HG03135 (cell line): ENCODE measurements around the gene SSU72.
"Not testable (repeated sequence)": the region's sequence is repeated elsewhere in the genome, so short reads cannot be mapped to it uniquely, and the experiment has no call there.

Experiments used
- ATAC-seq: cut with Tn5 transposase; IDR thresholded peaks from one replicate; pipeline ENCODE4 v1.9.1; 2021; ENCODE audit warnings: mild to moderate bottlenecking, moderate library complexity; ENCODE audit not compliant: unreplicated experiment

SSU72 gene

GRCh38 chr1:1596493-1597274, 22.0 kb upstream of the SSU72 start:
- no peak for ATAC-seq

DNA sequence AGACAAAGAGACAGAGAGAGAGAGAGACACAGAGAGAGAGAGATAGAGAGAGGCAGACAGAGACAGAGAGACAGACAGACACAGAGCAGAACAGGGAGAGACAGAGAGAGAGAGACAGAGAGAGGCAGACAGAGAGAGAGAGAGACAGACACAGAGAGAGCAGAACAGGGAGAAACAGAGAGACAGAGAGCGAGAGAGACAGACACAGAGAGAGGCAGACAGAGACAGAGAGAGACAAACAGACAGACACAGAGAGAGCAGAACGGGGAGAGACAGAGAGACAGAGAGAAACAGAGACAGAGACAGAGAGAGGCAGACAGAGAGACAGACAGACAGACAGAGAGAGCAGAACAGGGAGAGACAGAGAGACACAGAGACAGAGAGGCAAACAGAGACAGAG, 20.7 kb upstream of the SSU72 start:
- not testable (repeated sequence) for ATAC-seq

DNA sequence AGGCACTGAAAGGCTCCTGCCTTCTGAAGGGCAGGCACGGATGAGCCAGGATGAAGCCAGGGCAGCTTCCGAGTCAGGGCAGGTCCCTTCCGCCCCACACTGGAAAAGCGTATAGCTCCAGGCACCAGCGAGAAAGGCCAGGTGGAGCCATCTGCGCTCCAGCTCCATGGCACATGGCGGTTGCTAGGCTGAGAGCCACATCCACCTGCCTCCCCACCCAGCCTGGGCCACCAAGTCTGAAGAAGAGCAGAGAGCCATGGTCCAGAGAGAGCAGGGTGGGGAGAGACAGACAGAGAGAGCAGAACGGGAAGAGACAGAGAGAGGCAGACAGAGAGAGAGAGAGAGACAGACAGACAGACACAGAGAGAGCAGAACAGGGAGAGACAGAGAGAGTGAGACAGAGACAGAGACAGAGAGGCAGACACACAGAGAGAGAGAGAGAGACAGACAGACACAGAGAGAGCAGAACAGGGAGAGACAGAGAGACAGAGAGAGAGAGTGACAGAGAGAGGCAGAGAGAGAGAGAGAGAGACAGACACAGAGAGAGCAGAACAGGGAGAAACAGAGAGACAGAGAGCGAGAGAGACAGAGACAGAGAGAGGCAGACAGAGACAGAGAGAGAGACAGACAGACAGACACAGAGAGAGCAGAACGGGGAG, 20.1 kb upstream of the SSU72 start:
- no peak for ATAC-seq

DNA sequence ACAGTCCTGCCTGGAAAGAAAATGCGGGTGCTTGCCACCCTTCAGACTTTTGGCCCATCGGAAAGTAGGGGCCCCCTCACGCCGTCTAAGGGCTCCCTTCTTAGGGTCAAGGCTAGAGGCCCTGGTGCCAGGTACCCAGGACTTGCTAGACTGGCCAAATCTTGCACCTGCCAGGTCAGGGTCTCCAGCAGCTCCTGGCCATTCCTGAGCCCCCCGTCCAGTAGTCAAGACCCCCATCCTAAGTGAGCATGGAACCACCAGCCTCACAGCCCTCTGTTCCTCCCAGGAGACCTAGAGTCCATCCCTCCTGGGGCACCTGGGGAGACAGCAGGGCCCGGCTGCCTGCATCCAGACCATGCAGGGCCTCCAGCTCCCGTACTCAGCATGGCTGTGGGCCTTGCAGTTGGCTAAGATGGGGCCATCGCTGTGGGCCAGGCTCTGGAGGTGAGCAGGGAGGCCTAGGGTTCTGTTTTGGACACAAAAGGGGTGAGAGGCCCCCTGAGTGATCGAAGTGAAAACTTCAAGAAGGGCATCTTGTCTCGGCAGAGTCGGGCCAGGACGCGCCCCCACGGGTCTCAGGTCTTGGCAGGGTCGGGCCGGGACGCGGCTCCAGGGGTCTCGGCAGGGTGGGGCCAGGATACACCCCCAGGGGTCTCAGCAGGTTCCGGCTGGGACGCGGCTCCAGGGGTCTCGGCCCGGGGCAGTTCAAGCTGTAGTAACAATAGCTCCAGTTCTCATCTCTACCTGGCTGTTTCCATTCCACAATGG, 19.4 kb upstream of the SSU72 start:
- no peak for ATAC-seq

DNA sequence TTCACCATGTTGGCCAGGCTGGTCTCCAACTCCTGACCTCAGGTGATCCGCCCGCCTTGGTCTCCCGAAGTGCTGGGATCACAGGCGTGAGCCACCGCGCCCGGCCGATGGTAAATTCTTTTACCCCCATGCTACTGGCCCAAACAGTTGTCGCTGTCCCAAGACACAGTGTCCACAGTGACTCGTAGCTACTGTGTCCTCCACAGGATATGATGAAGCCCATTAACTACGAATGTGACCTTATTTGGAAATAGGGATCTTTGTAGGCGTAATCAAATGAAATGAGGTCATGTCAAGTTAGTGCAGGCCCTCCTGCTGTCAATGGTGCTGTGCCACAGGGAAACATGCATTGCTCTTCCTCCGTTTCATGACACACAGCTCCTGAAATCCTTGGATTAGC, 16.8 kb upstream of the SSU72 start:
- no peak for ATAC-seq

- no peak for ATAC-seq
These were observed 8.8 kb upstream of the SSU72 start for GRCh38 chr1:1583347-1584010.

DNA sequence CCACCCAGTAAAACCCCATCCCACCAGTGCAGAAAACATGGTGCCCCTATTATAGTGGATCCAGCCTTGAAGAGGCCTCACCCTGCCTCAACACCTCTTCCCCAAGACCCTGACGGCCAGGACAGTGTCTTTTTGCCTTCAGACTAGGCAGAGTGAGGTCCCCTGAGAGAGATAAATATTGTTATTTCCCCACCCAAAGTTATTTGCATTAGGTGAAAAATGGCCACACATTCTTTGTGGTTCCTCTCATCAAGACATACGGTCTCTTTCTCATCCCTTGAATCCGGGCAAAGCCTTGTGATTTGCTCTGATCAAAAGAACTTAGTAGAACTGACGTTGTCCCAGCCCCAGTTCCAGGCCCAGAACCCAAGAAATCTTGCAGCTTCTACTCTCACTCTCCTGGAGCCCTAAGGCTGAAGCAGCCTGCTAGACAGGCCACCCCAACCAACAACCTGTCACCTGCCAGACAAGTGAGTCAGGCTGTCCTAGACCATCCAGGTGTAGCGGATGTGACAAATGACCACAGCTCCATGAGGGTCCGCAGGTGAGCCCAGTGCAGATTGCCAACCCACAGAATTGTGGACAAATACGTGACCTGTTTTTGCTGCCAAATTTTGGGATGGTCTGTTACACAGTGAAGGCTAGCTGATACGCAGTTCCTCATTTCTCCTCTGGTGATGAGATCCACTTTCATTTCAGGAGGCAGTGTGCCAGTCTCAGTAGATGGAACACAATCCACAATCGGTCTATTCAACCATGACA, 8.1 kb upstream of the SSU72 start:
- no peak for ATAC-seq

DNA sequence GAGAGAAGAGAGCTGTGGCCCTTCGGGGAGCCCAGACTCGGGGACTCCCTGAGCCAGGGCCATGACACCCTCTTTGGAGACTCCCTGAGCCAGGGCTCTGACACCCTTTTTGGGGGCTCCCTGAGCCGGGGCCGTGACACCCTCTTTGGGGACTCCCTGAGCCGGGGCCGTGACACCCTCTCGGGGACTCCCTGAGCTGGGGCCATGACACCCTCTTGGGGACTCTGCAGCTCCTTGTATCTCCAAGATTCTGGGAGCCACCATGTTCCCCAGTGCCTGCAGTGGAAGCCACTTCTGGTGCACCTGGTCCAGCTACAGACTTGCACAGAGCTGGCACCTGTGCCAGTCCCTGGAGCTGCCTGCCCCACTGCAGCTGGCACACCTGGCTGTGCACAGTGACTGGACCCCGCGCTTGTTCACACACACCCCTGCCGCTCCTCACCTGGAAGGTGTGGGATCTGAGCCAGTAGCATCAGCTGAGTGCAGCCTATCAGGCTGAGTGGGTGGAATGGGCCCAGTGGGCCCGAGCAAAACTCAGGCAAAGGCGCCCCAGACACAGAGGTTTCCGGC, 3.8 kb upstream of the SSU72 start:
- ATAC-seq = no peak

DNA sequence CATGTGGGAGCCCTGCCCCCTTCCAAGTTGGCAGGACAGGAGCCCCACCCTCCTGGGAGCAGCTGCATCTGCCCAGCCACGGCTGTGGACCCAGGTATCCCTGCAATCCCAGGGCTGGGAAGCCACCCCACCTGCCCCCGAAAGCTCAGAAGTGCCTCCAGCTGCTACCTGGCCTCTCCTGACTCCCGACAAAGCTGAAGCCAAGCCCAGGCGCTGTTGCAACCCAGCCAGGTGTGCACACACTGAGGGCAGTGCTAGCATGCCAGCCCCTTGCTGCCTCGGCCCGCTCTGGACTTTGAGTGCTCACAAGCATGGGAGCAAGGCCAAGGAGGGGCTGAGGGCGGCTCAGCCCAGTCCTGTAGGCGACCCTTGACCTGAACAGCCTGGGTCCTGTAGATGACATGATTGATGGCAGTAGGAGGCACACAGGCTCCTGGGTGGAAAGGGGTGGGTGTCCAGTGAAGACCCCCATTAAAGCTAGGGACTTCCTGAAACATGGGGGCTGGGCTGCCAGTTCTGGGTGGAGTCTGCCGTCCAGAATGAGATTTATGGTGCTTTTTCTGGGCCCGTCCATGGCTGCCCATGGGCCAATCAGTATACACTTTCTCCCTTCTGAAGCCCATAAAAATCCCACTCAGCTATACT, 2.8 kb upstream of the SSU72 start:
- no peak for ATAC-seq

- peak; percentile 69 for ATAC-seq
These were observed 581 bp downstream of the SSU72 start for GRCh38 chr1:1573843-1574720.

DNA sequence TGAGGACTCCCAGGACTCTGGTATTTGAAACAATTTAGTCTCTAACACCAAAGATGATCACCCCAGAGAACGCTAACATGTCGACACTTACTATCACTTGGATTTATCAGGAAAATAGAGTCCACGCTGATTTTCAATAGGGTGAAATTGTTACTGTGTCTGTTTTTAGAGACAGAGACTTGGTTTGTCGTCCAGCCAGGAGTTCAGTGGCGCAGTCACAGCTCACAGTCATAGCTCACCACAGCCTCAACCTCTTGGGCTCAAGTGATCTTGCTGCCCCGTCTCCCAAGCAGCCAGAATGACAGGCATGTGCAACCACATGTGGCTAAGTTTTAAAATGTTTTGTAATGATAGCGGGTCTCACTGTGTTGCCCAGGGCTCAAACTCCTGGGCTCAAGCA, 5.3 kb downstream of the SSU72 start:
- no peak for ATAC-seq

DNA sequence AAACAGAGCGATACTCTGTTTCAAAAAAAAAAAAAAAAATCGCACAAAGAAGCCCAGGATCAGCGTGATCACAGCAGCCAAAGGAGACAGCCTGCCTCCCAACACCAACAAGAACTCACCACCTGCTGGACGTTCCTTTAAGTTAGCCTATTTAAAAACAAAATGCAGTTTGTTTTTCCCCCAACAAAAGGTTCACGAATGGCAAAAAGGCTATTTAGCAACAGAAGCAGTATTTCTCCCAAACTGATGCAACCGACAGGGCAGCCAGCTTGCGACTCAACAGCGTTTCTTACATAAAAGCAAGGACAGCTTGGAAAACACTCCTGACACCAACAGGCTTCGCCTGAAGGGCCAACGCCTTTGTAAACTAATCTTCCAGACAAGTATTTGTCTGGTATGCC, 6.8 kb downstream of the SSU72 start:
- ATAC-seq = no peak

DNA sequence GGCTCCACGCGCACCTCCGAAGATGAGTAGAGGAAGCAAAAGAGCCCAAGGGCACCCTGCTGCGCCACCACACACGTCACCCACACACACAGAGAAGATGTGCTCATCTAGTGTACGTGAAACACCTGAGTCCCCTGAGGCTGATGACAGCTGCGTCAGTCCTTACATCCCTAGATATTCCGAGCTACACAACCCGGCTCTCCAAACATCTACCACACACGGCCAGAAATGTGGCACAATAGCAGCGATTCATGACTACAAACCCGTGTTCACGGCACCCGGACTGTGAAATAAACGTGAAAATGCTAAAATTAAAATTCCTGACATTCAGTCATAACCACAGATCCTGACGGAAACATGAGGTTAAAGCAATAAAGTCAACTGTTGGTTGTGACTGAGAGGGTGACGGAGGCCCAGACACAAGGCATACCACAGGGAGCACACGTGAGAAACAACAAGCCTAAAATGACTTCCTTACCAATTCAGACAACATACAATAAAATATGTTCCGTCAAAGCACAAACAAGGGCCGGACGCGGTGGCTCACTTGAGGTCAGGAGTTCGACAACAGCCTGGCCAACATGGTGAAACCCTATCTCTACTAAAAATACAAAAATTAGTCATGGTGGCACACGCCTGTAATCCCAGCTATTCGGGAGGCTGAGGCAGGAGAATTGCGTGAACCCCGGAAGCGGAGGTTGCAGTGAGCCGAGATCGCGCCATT, 7.3 kb downstream of the SSU72 start:
- ATAC-seq = no peak

DNA sequence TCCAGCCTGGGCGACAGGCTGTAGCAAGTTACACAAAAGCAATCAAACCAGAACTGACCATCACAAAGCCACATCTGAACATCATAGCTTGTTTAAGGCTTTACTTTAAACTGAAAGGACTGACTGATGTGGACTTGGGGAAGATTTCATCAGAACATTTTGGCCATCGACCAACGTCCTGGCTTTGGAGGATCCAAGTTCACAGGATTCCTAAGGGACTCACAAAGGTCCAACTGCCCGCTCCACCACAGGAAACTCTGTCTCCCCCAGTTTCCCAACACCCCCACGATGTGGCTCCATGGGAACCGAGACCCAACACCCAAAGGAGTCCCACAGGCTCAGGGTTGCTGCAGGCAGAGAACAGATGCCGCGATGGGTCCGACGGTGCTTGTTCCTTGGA, 9.3 kb downstream of the SSU72 start:
- ATAC-seq = no peak

DNA sequence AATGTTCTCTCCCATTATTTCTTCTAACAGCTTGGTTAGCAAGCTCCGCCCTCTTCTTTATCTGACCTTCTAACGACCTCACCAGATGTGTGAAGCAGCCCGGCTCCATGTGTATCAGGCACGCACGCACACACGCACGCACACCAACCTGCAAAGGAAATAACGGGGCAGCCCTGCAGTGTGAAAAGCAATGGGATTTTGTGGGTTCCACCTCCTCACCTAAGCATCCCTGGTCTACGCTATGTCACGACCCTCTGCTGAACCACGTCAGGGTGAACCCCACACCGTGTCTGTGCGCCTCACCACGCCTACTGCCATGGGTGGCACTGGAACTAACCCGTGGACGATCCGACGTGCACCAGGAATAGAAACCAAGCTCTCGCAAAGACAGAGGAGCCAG, 10.4 kb downstream of the SSU72 start:
- no peak for ATAC-seq

DNA sequence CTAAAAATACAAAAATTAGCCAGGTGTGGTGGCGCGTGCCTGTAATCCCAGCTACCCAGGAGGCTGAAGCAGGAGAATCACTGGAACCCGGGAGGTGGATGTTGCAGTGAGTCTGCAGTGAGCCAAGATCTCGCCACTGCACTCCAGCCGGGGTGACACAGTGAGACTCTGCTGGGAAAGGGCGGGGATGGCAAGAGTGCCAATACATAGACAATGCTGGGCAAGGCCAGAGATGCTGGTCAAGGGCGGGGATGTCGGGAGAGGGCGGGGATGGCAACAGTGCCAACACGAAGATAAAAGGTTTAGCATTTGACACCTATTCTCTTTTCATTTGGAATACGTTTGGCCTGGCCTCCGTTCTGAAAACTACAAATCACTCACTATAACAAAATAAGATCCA, 11.0 kb downstream of the SSU72 start:
- ATAC-seq = no peak

- ATAC-seq = no peak
These were observed 12.0 kb downstream of the SSU72 start for GRCh38 chr1:1562556-1563195.
